HG03103 (cell line): ENCODE measurements around the gene AFMID.
"Not testable (repeated sequence)": the region's sequence is repeated elsewhere in the genome, so short reads cannot be mapped to it uniquely, and the experiment has no call there.

Experiments
- ATAC-seq: cut with Tn5 transposase; IDR thresholded peaks from one replicate; pipeline ENCODE4 v1.9.1; 2021; ENCODE audit warnings: low read depth; ENCODE audit not compliant: unreplicated experiment

The AFMID gene

DNA sequence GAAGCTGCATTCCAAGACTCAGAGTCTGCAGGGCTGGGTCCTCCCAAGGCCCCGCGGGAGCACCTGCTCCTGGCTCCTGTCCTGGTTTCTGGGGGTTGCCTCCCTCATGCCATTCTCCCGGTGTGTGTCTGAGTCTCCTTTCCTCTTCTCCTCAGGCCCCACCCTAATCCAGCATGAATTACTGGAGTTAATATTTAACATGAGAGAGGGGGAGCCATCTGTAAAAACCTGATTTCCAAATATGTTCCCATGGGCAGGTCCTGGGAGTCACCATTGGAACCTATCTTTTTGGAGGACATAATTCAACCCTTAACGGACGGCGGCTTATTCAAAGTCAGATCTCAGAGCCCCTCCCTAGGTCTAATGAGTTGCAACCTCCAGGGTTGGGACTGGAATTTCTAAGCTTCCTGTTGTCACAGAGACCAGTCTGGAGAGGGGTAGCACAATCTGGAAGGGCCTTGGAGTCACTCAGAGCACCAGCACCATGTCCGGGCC is 35.6 kb upstream of the AFMID start:
- no peak for ATAC-seq

DNA sequence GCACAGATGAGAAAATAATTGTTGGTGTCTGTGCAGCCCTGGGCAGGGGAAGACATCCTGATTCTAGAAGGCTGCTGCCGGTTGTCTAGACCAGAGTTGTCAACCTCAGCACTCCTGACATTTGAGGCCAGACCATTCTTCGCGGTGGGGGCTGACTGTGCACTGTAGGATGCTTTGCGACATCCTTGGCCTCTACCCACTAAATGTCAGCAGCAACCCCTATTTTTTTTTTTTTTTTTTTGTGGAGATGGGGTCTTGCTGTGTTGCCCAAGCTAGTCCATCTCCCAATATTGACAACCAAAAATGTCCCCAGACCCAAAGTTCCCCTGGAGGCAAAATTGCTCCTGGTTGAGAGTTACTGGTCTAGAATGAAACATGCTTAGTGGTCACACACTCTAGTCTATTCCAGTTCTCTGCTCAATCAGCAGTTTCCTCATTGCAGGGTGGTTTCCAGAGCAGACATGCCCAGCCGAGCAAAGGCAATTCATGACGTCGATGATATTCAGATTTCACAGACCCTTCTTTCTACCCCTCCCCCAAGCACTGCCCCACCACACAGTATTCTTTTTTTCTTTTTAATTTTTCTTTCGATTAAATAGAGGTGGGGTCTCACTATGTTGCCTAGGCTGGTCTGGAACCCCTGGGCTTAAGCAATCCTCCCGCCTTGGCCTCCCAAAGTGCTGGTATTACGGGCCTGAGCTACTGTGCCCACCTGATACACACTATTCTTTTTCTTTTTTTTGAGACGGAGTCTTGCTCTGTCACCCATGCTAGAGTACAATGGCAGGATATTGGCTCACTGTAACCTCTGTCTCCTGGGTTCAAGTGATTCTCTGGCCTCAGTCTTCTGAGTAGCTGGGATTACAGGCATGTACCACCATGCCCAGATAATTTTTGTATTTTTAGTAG is 32.0 kb upstream of the AFMID start:
- ATAC-seq, result peak; percentile 46

DNA sequence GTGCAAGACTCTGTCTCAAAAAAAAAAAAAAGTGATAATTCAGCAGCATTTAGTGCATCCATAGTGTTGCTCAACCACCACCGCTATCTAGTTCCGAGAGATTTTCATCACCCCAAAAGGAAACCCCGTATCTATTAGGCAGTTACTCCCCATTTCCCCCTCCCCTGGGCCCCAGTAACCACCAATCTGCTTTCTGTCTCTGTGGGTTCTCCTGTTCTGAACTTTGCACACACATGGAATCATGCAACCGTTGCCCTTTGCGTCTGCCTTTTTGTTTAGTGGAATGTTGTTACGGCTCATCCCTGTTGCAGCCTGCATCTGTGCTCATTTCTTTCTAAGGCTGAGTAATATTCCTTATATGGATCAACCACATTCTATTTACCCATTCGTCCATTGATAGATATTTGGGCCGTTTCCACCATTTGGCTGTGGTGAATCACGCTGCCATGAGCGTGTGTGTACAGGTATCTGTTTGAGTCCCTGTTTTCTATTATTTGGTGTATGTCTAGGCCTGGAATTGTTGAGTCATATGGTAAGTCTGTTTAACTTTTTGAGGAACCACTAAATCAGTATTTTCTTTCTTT is 27.5 kb upstream of the AFMID start:
- no peak for ATAC-seq

DNA sequence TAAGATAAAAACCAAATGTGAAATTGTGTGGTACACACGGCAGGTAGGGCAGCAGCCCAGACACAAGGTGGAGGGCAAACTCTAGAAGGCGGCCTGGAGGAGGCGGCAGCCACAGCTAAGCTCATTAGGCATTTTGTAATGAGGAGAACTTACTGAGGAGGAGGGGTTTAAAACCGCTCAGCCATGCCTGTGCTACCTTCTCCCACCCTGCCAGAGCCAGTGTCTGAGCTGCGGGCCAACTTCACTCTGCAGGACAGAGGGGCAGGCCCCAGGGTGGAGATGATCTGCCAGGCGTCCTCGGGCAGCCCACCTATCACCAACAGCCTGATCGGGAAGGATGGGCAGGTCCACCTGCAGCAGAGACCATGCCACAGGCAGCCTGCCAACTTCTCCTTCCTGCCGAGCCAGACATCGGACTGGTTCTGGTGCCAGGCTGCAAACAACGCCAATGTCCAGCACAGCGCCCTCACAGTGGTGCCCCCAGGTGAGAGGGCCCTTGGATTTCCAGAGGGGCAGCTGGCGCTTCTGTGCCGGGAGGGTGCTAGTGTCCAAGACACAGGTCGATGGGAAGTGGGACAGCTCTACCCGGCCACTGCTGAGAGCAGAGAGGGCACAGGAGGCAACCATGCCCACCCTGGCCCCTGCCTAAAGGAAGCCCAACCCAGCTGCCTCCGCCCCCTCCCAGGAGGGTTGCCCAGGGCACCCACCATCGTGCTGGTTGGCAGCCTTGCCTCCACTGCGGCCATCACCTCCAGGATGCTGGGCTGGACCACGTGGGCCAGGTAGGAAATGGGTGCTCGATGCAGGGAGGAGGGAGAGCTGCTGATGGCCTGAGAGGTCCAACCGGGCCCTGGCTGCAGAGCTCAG is 23.0 kb upstream of the AFMID start:
- ATAC-seq, result no peak

DNA sequence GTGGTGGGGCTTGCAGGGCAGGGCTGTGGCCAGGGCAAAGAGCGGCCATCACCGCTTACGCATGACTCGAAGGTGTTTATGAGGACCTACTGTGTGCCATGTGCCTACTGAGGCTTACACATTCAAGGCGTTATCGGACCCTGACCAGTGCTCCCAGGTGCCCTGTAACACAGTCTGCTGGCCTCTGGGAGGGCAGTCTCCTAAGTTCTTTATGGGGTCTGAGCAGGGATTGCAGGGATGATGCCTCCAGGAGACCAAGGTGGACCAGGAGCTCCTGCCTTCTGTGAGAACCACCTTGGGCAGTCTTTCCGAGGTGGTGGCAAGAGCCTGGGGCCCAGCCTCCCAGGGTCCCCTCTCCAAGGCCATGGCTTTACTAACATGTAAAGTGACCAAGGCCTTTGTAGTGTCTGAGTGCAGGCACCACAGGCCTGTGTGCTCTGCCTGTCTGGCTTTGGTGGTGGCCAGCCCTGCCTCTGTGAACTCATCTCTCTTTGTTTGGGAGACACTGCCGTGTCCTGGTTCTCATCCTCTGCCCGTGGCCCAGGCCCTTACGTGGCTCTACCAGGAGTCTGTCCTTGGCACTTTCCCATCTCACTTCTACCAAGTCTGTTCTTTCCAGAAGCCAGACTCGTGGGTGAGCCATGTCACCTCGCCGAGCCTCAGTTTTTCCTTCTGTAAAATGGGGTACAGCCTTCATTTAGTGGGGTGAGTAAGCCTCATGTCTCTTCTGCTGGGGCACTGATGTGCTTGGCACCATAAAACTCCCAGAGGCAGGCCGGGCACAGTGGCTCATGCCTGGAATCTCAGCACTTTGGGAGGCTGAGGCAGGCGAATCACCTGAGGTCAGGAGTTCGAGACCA is 22.2 kb upstream of the AFMID start:
- no peak for ATAC-seq

DNA sequence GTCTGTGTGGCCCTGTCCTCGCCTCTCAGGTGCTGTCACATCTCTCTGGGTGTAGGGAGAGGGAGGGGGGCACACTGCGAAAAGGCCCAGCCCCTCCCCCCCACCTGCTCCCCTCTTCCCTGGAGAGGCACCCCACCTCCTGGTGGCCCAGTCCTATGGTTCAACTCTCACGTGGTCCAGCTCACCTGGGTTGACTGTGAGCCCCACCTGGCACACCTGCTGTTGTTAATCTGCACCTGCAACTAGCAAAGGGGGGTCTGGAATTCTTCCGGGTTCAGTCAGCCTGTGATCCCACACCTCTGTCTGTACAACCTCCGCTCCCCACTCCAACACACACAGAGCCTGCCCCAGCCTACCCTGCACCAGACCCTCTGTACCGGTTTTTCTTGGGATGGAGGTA is 20.7 kb upstream of the AFMID start:
- ATAC-seq, result no peak

DNA sequence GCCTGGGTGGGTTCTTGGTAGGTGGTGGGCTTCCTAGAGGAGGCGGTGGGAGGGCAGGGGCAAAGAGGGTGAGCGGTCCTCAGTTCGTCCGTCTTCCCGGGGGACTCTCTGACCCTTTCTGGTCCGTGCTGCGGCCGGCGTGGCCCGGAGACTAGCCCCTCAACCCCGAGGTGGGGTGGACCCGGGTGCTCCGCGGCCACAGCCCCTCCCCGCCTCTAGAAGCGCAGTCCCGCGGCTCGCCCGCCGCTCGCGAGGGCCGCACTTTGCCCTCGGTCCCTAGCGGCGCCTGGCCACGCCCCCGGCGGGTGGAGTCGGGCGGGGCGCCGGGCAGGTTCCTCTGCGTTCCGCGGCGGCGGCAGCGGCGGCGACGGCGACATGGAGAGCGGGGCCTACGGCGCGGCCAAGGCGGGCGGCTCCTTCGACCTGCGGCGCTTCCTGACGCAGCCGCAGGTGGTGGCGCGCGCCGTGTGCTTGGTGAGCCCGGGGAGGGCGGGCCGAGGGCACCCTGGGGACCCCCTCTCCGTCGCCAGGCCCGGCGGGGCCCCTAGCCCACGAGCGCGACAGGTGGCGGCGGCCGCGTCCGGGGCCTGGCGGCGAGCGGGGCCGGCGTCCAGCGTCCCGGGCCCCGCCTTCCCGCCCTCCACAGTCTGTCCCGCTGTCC is 18.8 kb upstream of the AFMID start, which contains the start of gene SYNGR2:
Gene SYNGR2 (plus strand): TSS at position 340 of the 661 bp plus-strand sequence. CDS start 36 bp downstream, at position 376.
- no peak for ATAC-seq

DNA sequence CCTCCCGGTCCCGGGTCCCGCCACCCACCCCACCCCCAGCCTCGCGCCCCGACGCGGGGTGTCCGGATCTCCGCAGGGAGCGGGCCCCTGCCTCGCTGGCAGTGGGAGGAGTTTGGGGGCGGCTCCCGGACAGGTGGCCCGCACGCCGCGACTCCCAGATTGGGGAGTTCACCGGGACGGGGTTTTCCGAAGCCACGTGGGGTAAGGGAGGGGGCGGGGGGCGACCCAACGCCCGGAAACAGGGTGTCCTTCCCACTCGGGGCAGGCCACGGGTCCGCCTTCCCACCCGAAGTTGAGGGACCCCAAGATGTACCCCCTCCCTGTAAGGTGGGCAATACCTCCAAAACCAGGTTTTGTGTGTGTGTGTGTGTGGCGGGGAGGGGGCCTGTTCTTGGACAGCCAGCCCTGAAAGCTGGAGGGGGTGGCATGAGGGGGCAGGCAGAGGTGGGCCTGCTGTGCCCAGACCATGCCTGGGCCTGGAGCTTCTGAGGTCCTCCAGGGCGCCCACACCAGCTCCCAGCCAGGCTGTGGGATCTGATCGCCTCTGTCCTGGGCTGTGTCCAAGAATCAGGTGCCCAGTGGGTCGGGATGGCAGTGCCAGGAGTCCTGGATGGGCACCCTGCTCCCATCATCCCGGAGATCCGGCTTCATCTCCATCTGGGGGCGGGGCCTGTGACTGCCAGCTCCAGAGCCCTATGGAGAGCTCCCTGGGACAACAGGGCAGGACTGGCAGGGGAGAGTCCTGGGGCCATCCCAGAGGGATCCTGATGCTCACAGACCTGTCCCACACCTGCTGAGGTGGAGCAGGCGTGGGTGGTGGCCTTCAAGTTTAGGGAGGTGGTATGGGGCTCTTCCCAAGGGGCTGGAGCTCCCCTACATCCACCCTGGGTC is 18.0 kb upstream of the AFMID start:
- ATAC-seq, result no peak

DNA sequence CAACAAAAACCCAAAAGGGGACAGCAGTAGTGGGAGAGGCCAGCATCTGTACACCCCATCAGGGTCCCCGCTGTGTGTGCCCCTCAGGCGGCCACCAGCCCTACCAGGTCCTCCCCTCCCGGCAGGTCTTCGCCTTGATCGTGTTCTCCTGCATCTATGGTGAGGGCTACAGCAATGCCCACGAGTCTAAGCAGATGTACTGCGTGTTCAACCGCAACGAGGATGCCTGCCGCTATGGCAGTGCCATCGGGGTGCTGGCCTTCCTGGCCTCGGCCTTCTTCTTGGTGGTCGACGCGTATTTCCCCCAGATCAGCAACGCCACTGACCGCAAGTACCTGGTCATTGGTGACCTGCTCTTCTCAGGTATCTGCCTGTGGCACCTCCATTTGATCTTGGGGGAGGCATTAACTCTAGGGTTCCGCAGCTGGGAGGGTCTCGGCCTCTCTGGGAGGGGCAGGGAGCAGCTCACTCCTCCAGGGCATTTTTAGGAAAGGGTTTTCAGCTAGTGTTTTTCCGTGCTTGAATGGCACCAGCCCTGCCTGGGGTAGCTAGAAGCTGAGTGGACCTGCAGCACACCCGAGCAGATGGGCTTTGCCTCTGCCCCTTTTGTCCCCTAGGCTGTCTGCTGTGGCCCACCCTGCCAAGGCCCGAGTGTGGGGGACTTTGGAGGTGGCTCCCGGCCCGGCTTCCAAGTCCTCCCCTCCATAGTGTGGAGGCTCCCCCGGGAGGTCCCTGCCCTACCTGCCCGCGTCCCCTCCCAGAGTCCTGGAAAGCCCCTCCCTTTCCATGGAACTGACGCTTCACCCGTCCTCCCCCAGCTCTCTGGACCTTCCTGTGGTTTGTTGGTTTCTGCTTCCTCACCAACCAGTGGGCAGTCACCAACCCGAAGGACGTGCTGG is 16.2 kb upstream of the AFMID start:
- no peak for ATAC-seq

DNA sequence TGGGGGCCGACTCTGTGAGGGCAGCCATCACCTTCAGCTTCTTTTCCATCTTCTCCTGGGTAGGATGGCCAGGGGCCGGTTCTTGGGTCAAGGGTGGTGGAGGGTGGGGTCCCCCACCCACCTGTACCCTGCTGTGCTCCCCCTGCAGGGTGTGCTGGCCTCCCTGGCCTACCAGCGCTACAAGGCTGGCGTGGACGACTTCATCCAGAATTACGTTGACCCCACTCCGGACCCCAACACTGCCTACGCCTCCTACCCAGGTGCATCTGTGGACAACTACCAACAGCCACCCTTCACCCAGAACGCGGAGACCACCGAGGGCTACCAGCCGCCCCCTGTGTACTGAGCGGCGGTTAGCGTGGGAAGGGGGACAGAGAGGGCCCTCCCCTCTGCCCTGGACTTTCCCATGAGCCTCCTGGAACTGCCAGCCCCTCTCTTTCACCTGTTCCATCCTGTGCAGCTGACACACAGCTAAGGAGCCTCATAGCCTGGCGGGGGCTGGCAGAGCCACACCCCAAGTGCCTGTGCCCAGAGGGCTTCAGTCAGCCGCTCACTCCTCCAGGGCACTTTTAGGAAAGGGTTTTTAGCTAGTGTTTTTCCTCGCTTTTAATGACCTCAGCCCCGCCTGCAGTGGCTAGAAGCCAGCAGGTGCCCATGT is 15.4 kb upstream of the AFMID start:
- not testable (repeated sequence) for ATAC-seq

DNA sequence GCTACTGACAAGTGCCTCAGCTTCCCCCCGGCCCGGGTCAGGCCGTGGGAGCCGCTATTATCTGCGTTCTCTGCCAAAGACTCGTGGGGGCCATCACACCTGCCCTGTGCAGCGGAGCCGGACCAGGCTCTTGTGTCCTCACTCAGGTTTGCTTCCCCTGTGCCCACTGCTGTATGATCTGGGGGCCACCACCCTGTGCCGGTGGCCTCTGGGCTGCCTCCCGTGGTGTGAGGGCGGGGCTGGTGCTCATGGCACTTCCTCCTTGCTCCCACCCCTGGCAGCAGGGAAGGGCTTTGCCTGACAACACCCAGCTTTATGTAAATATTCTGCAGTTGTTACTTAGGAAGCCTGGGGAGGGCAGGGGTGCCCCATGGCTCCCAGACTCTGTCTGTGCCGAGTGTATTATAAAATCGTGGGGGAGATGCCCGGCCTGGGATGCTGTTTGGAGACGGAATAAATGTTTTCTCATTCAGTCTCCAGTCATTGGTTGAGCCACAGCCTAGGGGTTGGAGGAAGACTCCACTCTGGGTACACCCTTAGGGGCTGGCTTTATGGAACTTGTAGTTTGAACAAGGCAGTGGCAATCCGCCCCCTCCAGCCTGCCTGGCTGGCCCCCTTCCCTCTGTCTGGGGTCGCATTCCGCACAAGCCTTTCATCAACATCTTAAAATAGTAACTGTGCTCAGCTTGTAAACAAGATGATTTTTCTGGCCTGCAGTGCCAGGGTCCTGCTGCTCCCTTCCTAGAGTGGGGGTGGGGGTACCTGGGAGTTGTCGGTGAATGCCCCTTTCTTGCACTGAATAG is 14.7 kb upstream of the AFMID start:
- ATAC-seq, result no peak

DNA sequence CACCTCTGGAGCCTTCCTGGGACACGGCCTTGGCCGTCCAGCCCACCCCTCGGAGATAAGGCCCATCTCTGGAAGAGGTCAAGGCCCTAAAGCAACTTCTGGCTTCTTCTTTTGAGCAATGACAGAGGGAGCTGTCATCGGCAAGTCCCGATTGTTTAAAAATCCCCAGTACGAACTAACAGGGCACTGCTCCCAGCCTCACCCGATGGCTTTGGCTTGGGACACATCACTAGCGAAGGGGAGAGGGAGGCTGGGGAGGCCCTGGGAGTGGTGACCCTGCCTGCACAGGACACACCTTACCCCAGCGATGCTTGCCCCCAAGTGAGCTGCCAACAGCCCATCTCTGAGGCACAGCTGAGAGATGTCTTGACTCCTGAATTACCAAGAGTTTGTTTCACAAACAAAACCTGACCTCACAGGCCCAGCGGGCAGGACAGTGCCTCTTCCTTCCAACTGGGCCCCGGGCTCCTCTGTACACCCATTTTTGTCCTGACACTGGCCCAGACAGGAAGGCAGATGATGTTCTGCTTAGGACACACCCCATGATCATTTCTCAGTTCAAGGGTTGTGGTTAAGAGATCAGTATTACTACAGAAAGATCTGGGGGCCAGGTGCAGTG is 14.0 kb upstream of the AFMID start:
- no peak for ATAC-seq

DNA sequence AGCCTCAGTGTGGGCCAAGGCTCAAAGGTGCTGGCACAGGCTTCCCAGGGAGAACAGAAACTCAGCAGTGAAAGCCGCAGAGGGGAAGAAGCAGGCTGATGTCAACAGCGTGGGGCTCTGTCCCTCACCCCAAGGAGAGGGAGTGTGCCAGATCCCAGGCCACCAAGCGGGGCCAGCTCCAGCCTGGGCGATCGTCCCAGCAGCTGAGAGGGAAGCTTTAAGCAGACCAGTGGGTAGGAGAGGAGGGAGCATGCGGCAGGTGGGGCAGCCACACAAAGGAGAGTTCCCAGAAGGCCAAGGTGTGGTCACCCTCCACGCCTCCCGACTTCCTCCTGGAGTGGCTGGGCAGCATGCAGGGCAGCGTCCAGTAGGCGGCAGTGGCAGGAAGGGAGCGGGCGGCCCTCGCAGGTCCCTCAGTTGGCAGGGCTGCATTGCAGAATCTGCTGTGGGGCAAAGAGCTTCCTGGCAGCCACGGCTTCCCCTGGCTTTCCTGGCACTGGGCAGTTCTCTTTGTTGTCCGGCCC is 12.8 kb upstream of the AFMID start:
- no peak for ATAC-seq

DNA sequence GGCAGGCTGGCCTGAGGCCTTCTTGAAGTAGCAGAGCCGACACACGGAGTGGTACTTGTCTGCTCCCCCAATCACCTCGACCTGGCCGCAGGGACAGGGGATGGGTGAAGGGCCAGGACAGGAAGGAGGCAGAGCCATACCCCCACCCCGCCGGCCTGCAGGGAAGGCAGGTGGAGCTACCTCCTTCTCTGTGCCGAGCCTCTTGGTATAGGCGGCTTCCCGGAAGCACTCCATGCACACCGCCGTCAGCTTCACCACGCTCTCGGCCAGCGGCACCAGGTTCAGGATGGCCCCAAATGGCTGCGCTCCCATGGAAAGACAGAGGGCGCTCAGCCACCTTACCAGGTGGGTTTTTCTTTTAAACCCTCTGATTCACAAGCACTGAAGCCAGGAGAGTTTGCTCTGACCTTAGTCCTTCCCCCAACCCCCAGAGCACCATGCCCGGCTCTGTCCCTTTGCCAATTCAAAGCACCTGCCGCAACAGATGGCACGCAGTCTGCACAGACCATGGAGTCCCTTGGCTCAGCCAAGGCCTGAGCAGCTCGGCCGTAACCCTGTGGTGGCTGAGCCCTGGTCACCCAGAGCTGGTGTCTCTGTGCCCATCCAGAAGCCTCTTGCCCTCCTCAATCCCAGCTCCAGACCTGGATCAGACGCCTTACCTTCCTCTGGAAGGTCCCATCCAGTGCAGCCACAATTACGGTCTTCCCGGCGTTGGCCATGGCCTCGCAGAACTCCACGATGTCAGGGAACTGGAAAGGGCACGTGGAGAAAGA is 12.1 kb upstream of the AFMID start:
- no peak for ATAC-seq

DNA sequence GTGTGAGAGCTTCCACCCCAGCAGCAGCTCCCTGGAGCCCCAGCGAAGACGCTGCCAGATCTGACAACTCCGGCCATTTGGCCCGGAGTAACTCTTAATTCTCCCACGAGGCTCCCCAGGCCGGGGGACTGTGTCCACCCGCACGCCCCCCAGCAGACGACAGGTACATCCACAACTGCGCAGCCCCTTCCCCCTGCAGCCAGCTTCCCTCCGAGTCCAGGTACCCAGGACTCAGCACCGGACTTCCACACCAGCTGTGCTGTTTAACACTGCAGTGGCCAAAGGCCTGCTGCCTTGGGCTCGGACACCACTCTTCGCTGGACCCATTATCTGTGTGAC is 11.6 kb upstream of the AFMID start:
- no peak for ATAC-seq
